ENCODE measurements around the gene NFASC. TPM values are rescaled to one million over a fixed set of nuclear protein-coding genes. Genes with fewer than 3 reads are reported as not detected.

The NFASC gene
- total and polyA plus RNA-seq, 2 experiments from 2014 or later, result 0.75 to 2.2 TPM

DNA sequence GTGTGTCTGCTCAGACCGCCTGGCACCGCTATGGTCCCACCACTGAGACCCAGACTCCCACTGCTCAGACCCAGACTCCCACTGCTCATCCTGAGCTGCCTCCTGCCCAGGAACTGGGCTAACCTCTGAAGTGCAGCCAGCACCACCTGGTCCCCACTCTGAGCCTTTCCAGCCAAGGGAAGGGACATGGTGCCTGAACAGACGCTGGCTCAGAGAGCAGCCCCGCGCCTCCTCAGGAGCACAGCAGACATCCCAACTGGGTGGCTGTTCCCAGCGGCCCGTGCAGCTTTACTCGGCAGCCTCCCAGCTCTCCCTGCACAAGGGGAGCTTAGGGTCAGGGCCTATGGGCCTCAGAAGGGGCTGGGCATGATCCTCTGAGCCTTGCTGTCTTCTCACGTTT lies 144.6 kb downstream of the NFASC start:
- no peaks in the 10 kb centered on the region for H3K9me3 ChIP-seq (ENCODE audit: low read depth)
- TF ChIP-seq EZH2 (IDR thresholded peaks at IDR 0.05; ENCODE audit: borderline replicate concordance), result no peak
- no peak for TF ChIP-seq EZH2phosphoT487 (IDR thresholded peaks at IDR 0.05; ENCODE audit: low read depth, severe bottlenecking, unreplicated experiment)
- no peak for TF ChIP-seq CTCF (IDR thresholded peaks at IDR 0.05; ENCODE audit: poor library complexity)
- H3K36me3 ChIP-seq (replicated peaks; ENCODE audit: insufficient read depth, low read depth), result no peaks in the 10 kb centered on the region
- no peak overlapping the region for H2AFZ ChIP-seq
- H3K4me2 ChIP-seq, result no peak overlapping the region
- H4K20me1 ChIP-seq (ENCODE audit: insufficient read depth, poor library complexity, severe bottlenecking), result no peaks in the 10 kb centered on the region
- WGBS (ENCODE audit: low lambda C conversion rate, missing lambda C conversion rate), result 77% methylated on average over 8 of the region's 9 CpGs
- peaks cover 9% of the 10 kb centered on the region for H3K27me3 ChIP-seq
- H3K4me3 ChIP-seq, result no peak overlapping the region
- no peaks in the 10 kb centered on the region for H3K9me2 ChIP-seq (replicated peaks; ENCODE audit: insufficient read depth)
- DNase-seq (ENCODE audit: low spot score), result no peak
- no peaks in the 10 kb centered on the region for H3K79me2 ChIP-seq
- H3K27ac ChIP-seq, result no peak overlapping the region
- H3K4me1 ChIP-seq (ENCODE audit: insufficient read depth), result peaks cover 4% of the 10 kb centered on the region

DNA sequence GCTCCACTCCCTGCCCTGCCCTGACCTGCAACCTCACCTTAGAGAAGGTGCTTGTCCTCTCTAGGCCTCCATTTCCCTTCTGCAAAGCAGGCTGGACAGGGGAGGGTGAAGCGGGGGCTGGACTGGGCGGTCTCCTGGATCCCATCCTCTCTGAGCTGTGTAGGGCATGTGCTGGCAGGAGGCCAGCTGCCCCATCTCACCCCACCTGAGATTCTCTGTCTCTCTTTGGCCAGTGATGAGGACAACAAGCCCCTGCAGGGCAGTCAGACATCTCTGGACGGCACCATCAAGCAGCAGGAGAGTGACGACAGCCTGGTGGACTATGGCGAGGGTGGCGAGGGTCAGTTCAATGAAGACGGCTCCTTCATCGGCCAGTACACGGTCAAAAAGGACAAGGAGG lies 145.4 kb downstream of the NFASC start:
- TF ChIP-seq EZH2phosphoT487 (IDR thresholded peaks at IDR 0.05; ENCODE audit: low read depth, severe bottlenecking, unreplicated experiment) (no peak), CTCF (IDR thresholded peaks at IDR 0.05; ENCODE audit: poor library complexity) (no peak), EZH2 (IDR thresholded peaks at IDR 0.05; ENCODE audit: borderline replicate concordance) (no peak)
- H4K20me1 ChIP-seq (ENCODE audit: insufficient read depth, poor library complexity, severe bottlenecking), result no peaks in the 10 kb centered on the region
- no peaks in the 10 kb centered on the region for H3K9me2 ChIP-seq (replicated peaks; ENCODE audit: insufficient read depth)
- H3K79me2 ChIP-seq, result no peaks in the 10 kb centered on the region
- no peak overlapping the region for H2AFZ ChIP-seq
- no peak overlapping the region for H3K4me3 ChIP-seq
- WGBS (ENCODE audit: low lambda C conversion rate, missing lambda C conversion rate), result 93% methylated on average over 9 of the region's 9 CpGs
- no peak overlapping the region for H3K4me2 ChIP-seq
- H3K9me3 ChIP-seq (ENCODE audit: low read depth), result no peaks in the 10 kb centered on the region
- peaks cover 4% of the 10 kb centered on the region for H3K4me1 ChIP-seq (ENCODE audit: insufficient read depth)
- DNase-seq (ENCODE audit: low spot score), result no peak
- peaks cover 9% of the 10 kb centered on the region for H3K27me3 ChIP-seq
- H3K36me3 ChIP-seq (replicated peaks; ENCODE audit: insufficient read depth, low read depth), result no peaks in the 10 kb centered on the region
- H3K27ac ChIP-seq, result no peak overlapping the region

- no peak overlapping the region for H3K27ac ChIP-seq
- no peaks in the 10 kb centered on the region for H4K20me1 ChIP-seq (ENCODE audit: insufficient read depth, poor library complexity, severe bottlenecking)
- no peak overlapping the region for H3K4me2 ChIP-seq
- no peaks in the 10 kb centered on the region for H3K36me3 ChIP-seq (replicated peaks; ENCODE audit: insufficient read depth, low read depth)
- H3K9me3 ChIP-seq (ENCODE audit: low read depth), result no peaks in the 10 kb centered on the region
- H3K79me2 ChIP-seq, result no peaks in the 10 kb centered on the region
- WGBS (ENCODE audit: low lambda C conversion rate, missing lambda C conversion rate), result 92% methylated on average over 13 of the region's 13 CpGs
- peaks cover 9% of the 10 kb centered on the region for H3K27me3 ChIP-seq
- no peak for TF ChIP-seq EZH2phosphoT487 (IDR thresholded peaks at IDR 0.05; ENCODE audit: low read depth, severe bottlenecking, unreplicated experiment)
- no peak for TF ChIP-seq CTCF (IDR thresholded peaks at IDR 0.05; ENCODE audit: poor library complexity)
- TF ChIP-seq EZH2 (IDR thresholded peaks at IDR 0.05; ENCODE audit: borderline replicate concordance), result no peak
- no peak overlapping the region for H3K4me3 ChIP-seq
- peaks cover 4% of the 10 kb centered on the region for H3K4me1 ChIP-seq (ENCODE audit: insufficient read depth)
- H3K9me2 ChIP-seq (replicated peaks; ENCODE audit: insufficient read depth), result no peaks in the 10 kb centered on the region
- no peak for DNase-seq (ENCODE audit: low spot score)
- H2AFZ ChIP-seq, result no peak overlapping the region
Measured at GRCh38 chr1:205016584-205016983, 145.9 kb downstream of the NFASC start.

GRCh38 chr1:205017001-205017400 lies 146.3 kb downstream of the NFASC start:
- Histone ChIP-seq H3K79me2 (no peaks in the 10 kb centered on the region), H3K36me3 (replicated peaks; ENCODE audit: insufficient read depth, low read depth) (no peaks in the 10 kb centered on the region), H3K4me2 (no peak overlapping the region), H3K9me2 (replicated peaks; ENCODE audit: insufficient read depth) (no peaks in the 10 kb centered on the region), H3K27ac (no peak overlapping the region), H3K27me3 (peaks cover 9% of the 10 kb centered on the region), H2AFZ (no peak overlapping the region), H3K4me1 (ENCODE audit: insufficient read depth) (peaks cover 4% of the 10 kb centered on the region), H3K4me3 (no peak overlapping the region), H3K9me3 (ENCODE audit: low read depth) (no peaks in the 10 kb centered on the region), H4K20me1 (ENCODE audit: insufficient read depth, poor library complexity, severe bottlenecking) (no peaks in the 10 kb centered on the region)
- no peak for DNase-seq (ENCODE audit: low spot score)
- WGBS (ENCODE audit: low lambda C conversion rate, missing lambda C conversion rate), result 93% methylated on average over 6 of the region's 6 CpGs
- no peak for TF ChIP-seq EZH2 (IDR thresholded peaks at IDR 0.05; ENCODE audit: borderline replicate concordance)
- TF ChIP-seq EZH2phosphoT487 (IDR thresholded peaks at IDR 0.05; ENCODE audit: low read depth, severe bottlenecking, unreplicated experiment), result no peak
- TF ChIP-seq CTCF (IDR thresholded peaks at IDR 0.05; ENCODE audit: poor library complexity), result no peak

All from hepatocyte (in vitro differentiated cells).